ENCODE data around the gene MEI4.

Gene MEI4

DNA sequence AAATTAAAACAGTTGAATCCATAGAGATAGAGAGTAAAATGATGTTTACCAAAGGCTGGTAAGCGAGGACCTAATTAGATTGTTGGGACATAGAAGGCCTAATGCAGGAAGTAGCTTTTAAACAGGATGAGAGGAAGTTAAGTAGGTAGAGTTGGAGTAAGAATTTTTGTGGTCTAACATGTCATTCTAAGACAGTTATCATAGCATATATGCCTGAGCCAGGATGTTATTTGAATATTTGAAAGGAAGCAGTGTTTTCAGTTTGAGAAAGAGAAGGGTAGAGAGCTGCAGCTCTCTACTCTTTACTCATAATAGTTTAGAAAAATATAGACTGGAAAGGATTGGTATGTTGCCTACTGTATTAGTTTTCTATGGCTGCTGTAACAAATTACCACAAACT is 121.6 kb downstream of the MEI4 start:
- H4K20me1 ChIP-seq (ENCODE audit: insufficient read depth, low read length), result no peaks in the 10 kb centered on the region
- H2AFZ ChIP-seq (ENCODE audit: low read depth, low read length), result no peak overlapping the region
- H3K9me3 ChIP-seq (ENCODE audit: insufficient read depth, low read length, severe bottlenecking), result no peaks in the 10 kb centered on the region
- ATAC-seq (ENCODE audit: insufficient read depth, low read depth), result peak; percentile 77
- H3K36me3 ChIP-seq (ENCODE audit: insufficient read depth, low read length), result no peaks in the 10 kb centered on the region
- no peak overlapping the region for H3K4me2 ChIP-seq (ENCODE audit: insufficient read depth, low read length)
- no peaks in the 10 kb centered on the region for H3K27me3 ChIP-seq (ENCODE audit: insufficient read depth, low read length, poor library complexity)
- no peaks in the 10 kb centered on the region for H3K79me2 ChIP-seq (ENCODE audit: insufficient read depth, low read length)
- H3K4me3 ChIP-seq (ENCODE audit: low read depth in 1 of 2, low read length in 2 of 2), result no peak overlapping the region
- TF ChIP-seq, protein P1, sequence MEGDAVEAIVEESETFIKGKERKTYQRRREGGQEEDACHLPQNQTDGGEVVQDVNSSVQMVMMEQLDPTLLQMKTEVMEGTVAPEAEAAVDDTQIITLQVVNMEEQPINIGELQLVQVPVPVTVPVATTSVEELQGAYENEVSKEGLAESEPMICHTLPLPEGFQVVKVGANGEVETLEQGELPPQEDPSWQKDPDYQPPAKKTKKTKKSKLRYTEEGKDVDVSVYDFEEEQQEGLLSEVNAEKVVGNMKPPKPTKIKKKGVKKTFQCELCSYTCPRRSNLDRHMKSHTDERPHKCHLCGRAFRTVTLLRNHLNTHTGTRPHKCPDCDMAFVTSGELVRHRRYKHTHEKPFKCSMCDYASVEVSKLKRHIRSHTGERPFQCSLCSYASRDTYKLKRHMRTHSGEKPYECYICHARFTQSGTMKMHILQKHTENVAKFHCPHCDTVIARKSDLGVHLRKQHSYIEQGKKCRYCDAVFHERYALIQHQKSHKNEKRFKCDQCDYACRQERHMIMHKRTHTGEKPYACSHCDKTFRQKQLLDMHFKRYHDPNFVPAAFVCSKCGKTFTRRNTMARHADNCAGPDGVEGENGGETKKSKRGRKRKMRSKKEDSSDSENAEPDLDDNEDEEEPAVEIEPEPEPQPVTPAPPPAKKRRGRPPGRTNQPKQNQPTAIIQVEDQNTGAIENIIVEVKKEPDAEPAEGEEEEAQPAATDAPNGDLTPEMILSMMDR (IDR thresholded peaks at IDR 0.05; ENCODE audit: borderline replicate concordance, extremely low read depth, low read length, poor library complexity, severe bottlenecking), result no peak
- TF ChIP-seq EZH2 (IDR thresholded peaks at IDR 0.05; ENCODE audit: borderline replicate concordance, low read depth, low read length, severe bottlenecking), result no peak
- DNase-seq, result no peak
- H3K9ac ChIP-seq (ENCODE audit: low read depth, low read length), result no peak overlapping the region
- no peak overlapping the region for H3K27ac ChIP-seq (ENCODE audit: low read length)
- peaks cover 6% of the 10 kb centered on the region; the same call in 1 of the 2 replicates for H3K4me1 ChIP-seq (ENCODE audit: insufficient read depth, low read length)

DNA sequence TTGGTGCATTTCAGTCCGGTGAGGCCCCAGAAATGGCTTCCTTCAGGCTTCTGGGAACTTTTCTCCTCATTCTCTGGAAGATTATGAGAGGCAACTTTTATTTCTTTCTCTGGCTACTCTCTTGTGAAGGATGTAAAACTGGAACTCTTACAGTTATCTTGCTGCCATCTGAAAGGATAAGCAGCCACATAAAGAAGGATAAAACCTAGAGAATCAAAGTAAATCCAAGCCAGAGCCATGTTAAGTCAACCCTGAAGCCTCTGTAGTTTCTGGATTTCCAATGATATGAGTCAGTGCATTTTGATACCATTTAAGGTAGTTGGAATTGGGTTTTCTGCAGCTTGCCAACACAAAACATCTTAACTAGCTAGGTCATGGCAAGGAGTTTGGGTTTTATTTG is 123.6 kb downstream of the MEI4 start:
- Histone ChIP-seq H3K36me3 (ENCODE audit: insufficient read depth, low read length) (no peaks in the 10 kb centered on the region), H3K4me2 (ENCODE audit: insufficient read depth, low read length) (no peak overlapping the region), H3K9me3 (ENCODE audit: insufficient read depth, low read length, severe bottlenecking) (no peaks in the 10 kb centered on the region), H3K27ac (ENCODE audit: low read length) (no peak overlapping the region), H3K4me1 (ENCODE audit: insufficient read depth, low read length) (peaks cover 6% of the 10 kb centered on the region; the same call in 1 of the 2 replicates), H3K4me3 (ENCODE audit: low read depth in 1 of 2, low read length in 2 of 2) (no peak overlapping the region), H3K79me2 (ENCODE audit: insufficient read depth, low read length) (no peaks in the 10 kb centered on the region), H3K9ac (ENCODE audit: low read depth, low read length) (no peak overlapping the region), H4K20me1 (ENCODE audit: insufficient read depth, low read length) (no peaks in the 10 kb centered on the region), H2AFZ (ENCODE audit: low read depth, low read length) (no peak overlapping the region), H3K27me3 (ENCODE audit: insufficient read depth, low read length, poor library complexity) (no peaks in the 10 kb centered on the region)
- no peak for DNase-seq
- ATAC-seq (ENCODE audit: insufficient read depth, low read depth), result no peak
- TF ChIP-seq, protein P1 (IDR thresholded peaks at IDR 0.05; ENCODE audit: borderline replicate concordance, extremely low read depth, low read length, poor library complexity, severe bottlenecking), result no peak
- no peak for TF ChIP-seq EZH2 (IDR thresholded peaks at IDR 0.05; ENCODE audit: borderline replicate concordance, low read depth, low read length, severe bottlenecking)

DNA sequence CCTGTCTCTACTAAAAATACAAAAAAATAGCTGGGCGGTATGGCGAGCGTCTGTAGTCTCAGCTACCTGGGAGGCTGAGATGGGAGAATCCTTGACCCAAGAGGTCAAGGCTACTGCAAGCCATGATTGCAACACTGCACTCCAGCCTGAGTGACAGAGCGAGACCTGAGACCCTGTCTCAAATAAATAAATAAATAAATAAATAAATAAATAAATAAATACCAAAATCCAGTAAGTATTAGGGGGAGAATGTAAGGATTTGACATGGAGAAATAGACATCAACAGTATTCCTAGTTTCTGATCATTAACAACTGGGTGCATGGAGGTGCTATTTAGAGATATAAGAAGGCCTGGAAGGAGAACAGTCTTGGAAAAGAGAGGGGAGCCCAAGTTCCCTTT is 125.7 kb downstream of the MEI4 start:
- H2AFZ ChIP-seq (ENCODE audit: low read depth, low read length), result no peak overlapping the region
- no peak for TF ChIP-seq EZH2 (IDR thresholded peaks at IDR 0.05; ENCODE audit: borderline replicate concordance, low read depth, low read length, severe bottlenecking)
- TF ChIP-seq, protein P1 (IDR thresholded peaks at IDR 0.05; ENCODE audit: borderline replicate concordance, extremely low read depth, low read length, poor library complexity, severe bottlenecking), result no peak
- no peaks in the 10 kb centered on the region for H3K36me3 ChIP-seq (ENCODE audit: insufficient read depth, low read length)
- no peak for ATAC-seq (ENCODE audit: insufficient read depth, low read depth)
- H3K4me2 ChIP-seq (ENCODE audit: insufficient read depth, low read length), result no peak overlapping the region
- no peak for DNase-seq
- H3K27me3 ChIP-seq (ENCODE audit: insufficient read depth, low read length, poor library complexity), result no peaks in the 10 kb centered on the region
- no peak overlapping the region for H3K9ac ChIP-seq (ENCODE audit: low read depth, low read length)
- H3K4me1 ChIP-seq (ENCODE audit: insufficient read depth, low read length), result peaks cover 6% of the 10 kb centered on the region; the same call in 1 of the 2 replicates
- no peak overlapping the region for H3K4me3 ChIP-seq (ENCODE audit: low read depth in 1 of 2, low read length in 2 of 2)
- H3K27ac ChIP-seq (ENCODE audit: low read length), result no peak overlapping the region
- no peaks in the 10 kb centered on the region for H3K79me2 ChIP-seq (ENCODE audit: insufficient read depth, low read length)
- H4K20me1 ChIP-seq (ENCODE audit: insufficient read depth, low read length), result no peaks in the 10 kb centered on the region
- no peaks in the 10 kb centered on the region for H3K9me3 ChIP-seq (ENCODE audit: insufficient read depth, low read length, severe bottlenecking)
